Ectodermal cell (in vitro differentiated cells): Measurements from ENCODE around the gene SLC26A4.

Experiments used
- H3K27ac ChIP-seq: 2 replicates; pipeline ENCODE4 v1.7.0; 2013; ENCODE audit warnings: mild to moderate bottlenecking, low read depth, low read length; ENCODE audit not compliant: insufficient read depth, poor library complexity, severe bottlenecking
- H3K27me3 ChIP-seq: 2 replicates; pipeline ENCODE4 v1.7.0; 2013; ENCODE audit warnings: mild to moderate bottlenecking, low read length; ENCODE audit not compliant: insufficient read depth, control insufficient read depth, poor library complexity, severe bottlenecking
- H3K36me3 ChIP-seq: one replicate; pipeline ENCODE4 v1.7.0; 2013; ENCODE audit warnings: low read length; ENCODE audit not compliant: control insufficient read depth, insufficient read depth
- H3K4me1 ChIP-seq: one replicate; pipeline ENCODE4 v1.7.0; 2013; ENCODE audit warnings: low read length; ENCODE audit not compliant: control insufficient read depth, insufficient read depth
- H3K4me3 ChIP-seq: 2 replicates; pipeline ENCODE4 v1.7.0; 2013; ENCODE audit warnings: low read depth, low read length, control low read depth; ENCODE audit not compliant: insufficient read depth
- H3K9me3 ChIP-seq: 2 replicates; pipeline ENCODE4 v1.7.0; 2013; ENCODE audit warnings: mild to moderate bottlenecking, low read length, moderate library complexity; ENCODE audit not compliant: control insufficient read depth
- WGBS, 2 experiments: methylation state at CpG; one replicate each; pipeline ENCODE4 v1.1.7; 2013; ENCODE audit warnings: missing lambda C conversion rate in 2 of 2; 5-methylcytosine and 5-hydroxymethylcytosine counted together

SLC26A4 gene

DNA sequence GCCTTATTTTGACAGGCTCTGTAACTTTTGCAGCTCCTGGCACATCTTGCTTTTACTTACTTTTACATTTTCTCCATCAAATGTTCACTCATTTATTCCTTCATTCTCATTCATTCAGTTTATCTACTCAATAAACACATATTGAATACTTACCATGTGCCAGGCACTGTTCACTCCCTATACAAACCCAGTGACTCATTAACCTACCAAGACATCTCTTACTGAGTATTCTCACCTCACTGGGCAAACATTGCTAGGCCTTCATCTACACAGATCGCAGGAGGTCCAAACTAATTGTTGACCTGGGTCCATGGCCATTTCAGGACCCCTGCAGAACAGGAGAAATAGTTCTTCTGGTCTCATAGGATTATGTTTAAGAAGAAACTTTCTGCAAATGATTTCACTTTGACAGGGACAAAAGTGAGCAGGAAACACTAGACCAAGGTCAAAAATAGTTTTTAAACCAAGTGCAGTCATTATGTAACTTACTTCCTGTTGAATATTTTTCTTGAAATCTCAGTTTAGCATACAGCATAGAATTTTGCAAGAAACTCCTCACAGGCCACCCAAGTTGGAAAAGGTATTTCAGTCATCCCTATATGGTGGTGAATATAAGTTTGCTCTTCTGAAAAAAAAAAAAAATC is 17.6 kb downstream of the SLC26A4 start:
- Histone ChIP-seq H3K4me3 (no peak overlapping the region), H3K27me3 (no peaks in the 10 kb centered on the region), H3K9me3 (no peaks in the 10 kb centered on the region), H3K4me1 (no peaks in the 10 kb centered on the region), H3K27ac (no peak overlapping the region), H3K36me3 (no peaks in the 10 kb centered on the region)
- WGBS, 2 experiments = 100% methylated on average over 1 of the region's 1 CpG

DNA sequence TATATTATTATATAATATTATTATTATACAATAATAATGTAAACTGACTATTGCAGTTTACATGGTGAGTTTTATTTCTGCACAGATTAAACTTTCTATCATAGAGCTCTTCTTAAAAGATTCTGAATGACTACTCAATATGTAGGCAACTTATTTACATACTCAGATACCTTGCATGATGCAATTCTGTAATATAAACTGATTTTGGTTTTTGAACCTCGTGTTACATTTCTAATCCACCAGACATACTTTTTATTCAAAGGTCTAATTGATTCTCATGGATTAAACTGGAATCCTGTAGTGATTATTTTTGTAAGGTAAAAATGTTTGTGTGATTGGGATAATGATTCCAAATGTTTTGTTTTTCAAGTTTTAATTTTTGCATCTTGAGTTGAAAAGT is 19.9 kb downstream of the SLC26A4 start:
- Histone ChIP-seq H3K36me3 (no peaks in the 10 kb centered on the region), H3K4me3 (no peak overlapping the region), H3K9me3 (no peaks in the 10 kb centered on the region), H3K27me3 (no peaks in the 10 kb centered on the region), H3K27ac (no peak overlapping the region), H3K4me1 (no peaks in the 10 kb centered on the region)
- 100% methylated on average over 1 of the region's 1 CpG for WGBS, 2 experiments

DNA sequence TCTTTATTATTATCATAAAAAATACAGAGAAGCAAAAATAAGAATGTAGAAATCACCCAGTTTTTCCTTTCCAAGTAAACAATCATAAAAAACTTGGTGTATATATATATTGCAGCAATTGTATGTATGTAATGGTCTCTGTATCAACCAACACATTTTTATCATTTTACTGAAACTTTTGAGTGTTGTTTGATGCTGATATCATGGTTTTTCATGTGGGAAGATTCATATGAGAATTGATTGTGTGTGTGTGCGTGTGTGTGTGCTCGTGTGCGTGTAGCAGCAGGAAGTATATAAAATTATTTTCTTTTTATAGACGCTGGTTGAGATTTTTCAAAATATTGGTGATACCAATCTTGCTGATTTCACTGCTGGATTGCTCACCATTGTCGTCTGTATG is 22.3 kb downstream of the SLC26A4 start:
- Histone ChIP-seq H3K27me3 (no peaks in the 10 kb centered on the region), H3K4me1 (no peaks in the 10 kb centered on the region), H3K4me3 (no peak overlapping the region), H3K27ac (no peak overlapping the region), H3K36me3 (no peaks in the 10 kb centered on the region), H3K9me3 (no peaks in the 10 kb centered on the region)
- 94 to 98% methylated on average over 5 of the region's 5 CpGs for WGBS, 2 experiments

DNA sequence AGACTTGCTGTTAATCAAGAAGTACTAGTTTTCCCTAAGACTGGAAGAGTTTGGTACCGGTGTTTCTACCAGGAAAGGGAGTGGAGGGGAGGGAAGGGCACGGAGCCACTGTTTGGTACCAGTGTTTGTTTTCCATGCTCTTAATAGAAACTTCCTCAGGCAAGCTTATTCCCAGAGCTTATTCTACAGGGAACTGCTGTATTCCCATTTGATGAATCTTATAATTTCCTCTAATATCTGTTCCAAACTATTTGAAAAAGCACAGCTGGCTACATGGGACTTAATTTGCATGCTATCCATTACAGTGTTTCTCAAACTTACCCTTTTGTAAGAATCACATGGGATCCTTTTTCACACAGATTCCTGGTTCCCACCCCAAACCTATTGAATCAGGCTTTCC is 23.7 kb downstream of the SLC26A4 start:
- whole genome bisulfite sequencing, 2 experiments = 79 to 83% methylated on average over 2 of the region's 2 CpGs

DNA sequence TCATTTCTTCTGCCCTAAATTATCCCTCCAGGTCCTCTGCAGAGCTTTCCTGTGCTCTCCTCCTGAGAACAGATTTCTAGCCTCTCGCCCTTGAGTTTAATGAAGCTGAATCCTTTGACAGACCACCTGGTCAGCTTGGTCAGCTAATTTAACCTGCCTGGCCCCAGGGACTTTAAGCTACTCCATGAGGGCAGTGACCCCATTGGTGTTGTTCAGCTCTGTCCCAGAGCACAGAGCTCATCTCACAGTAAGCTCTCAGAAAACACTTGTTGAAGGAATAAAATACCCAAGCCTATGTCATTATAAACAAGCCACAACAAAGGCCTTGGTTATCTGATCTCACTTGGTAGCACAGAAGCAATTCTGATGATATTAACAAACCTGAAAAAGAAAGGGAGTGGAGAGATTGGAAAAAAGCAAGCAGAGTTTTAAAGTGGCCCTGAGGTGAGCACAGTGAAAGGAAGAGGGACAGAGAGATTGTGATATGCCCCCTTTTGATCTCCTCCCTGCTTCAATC is 24.4 kb downstream of the SLC26A4 start:
- 80 to 85% methylated on average over 1 of the region's 1 CpG for WGBS, 2 experiments

More for the DNA sequence above, 23.7 kb downstream of the SLC26A4 start:
- no peaks in the 10 kb centered on the region for H3K27me3 ChIP-seq
- no peak overlapping the region for H3K4me3 ChIP-seq
- H3K4me1 ChIP-seq = no peaks in the 10 kb centered on the region
- no peak overlapping the region for H3K27ac ChIP-seq
- no peaks in the 10 kb centered on the region for H3K36me3 ChIP-seq
- H3K9me3 ChIP-seq = no peaks in the 10 kb centered on the region

DNA sequence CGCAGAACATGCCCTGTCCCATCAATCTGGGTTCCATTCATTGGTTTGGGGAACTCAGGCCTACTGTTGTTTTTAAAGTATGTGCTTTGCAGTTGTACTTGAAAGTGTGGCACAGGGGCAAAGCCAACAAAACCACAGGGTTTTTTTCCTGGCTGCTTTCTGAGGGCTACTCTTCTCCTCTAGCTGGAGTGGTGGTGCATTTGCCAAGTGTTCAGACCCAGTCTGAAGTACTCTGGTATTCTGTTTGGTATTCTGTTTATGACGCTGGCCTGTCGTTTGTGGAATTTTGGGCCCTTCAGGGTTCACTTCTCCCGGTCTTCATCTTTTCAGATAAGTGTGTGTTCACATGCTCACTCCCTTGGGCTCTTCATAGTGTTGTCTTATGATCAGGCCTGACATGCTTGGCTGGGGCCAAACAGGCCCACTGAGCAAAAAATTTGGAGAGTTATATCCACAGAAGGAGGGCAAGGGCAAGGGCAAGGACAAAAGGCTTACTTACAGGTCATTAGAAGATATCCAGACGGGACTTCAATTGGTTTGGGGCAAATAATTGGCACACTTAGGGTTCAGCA is 26.3 kb downstream of the SLC26A4 start:
- Histone ChIP-seq H3K27ac (no peak overlapping the region), H3K4me3 (no peak overlapping the region), H3K4me1 (no peaks in the 10 kb centered on the region), H3K9me3 (no peaks in the 10 kb centered on the region), H3K27me3 (no peaks in the 10 kb centered on the region), H3K36me3 (no peaks in the 10 kb centered on the region)
- 91 to 95% methylated on average over 5 of the region's 5 CpGs for WGBS, 2 experiments

More for the DNA sequence above, 24.4 kb downstream of the SLC26A4 start:
- Histone ChIP-seq H3K27me3 (no peaks in the 10 kb centered on the region), H3K4me1 (no peaks in the 10 kb centered on the region), H3K4me3 (no peak overlapping the region), H3K9me3 (no peaks in the 10 kb centered on the region), H3K36me3 (no peaks in the 10 kb centered on the region), H3K27ac (no peak overlapping the region)

DNA sequence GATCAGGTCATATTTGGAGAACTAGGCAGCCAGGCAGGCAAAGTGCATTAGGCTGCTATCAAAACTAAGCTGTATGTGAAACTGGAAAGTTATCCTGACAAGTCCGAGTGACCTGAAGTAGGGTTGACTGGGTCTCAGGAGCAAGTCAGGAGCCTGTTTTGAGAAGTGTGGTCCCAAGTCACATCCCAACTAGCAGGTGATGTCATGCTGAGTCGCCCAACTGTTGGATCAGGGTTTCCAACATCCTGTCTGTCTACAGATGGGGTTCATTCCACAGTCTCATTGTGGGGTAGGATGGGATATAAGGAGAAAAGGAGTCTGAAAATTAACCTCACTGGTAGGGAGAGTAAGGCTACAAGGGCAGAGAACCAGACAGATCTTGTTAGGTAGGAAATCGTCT is 27.0 kb downstream of the SLC26A4 start:
- WGBS, 2 experiments = 90 to 94% methylated on average over 3 of the region's 3 CpGs
- no peaks in the 10 kb centered on the region for H3K9me3 ChIP-seq

DNA sequence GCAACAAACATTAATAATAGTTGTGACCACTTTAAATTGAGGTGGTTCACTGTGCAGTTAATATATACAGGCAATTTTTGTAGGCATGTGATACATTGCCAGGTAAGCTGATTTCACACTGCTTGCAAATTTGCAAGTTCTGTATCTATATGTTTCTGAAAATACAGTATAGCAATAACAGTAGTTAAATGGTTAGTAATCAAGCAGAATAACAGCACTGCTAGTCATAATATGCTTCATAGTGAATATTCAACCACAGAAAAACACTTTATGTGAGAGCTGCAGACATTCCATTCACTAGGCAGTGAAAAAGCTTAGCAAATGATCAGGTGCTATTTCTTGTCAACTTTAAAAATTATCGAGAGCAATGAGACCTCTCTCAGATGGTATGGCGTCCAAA is 28.9 kb downstream of the SLC26A4 start:
- H3K4me1 ChIP-seq = no peaks in the 10 kb centered on the region
- no peaks in the 10 kb centered on the region for H3K27me3 ChIP-seq
- no peak overlapping the region for H3K27ac ChIP-seq
- WGBS, 2 experiments = 95 to 99% methylated on average over 2 of the region's 2 CpGs
- H3K9me3 ChIP-seq = no peaks in the 10 kb centered on the region
- H3K36me3 ChIP-seq = no peaks in the 10 kb centered on the region
- no peak overlapping the region for H3K4me3 ChIP-seq

More for the DNA sequence above, 27.0 kb downstream of the SLC26A4 start:
- Histone ChIP-seq H3K27me3 (no peaks in the 10 kb centered on the region), H3K36me3 (no peaks in the 10 kb centered on the region), H3K4me1 (no peaks in the 10 kb centered on the region), H3K27ac (no peak overlapping the region), H3K4me3 (no peak overlapping the region)

DNA sequence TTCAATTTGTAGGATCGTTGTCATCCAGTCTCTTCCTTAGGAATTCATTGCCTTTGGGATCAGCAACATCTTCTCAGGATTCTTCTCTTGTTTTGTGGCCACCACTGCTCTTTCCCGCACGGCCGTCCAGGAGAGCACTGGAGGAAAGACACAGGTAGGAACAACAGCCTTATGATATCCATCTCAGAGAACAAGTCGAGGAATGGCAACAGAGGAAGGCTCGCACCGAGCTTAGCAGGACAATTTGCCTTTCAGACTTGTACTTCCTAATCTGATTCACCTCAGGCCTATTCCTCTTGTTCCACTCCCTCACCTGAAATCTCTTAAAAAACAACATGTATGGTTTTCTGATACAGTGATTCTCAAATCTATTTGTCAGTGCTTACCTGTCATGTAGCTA is 29.5 kb downstream of the SLC26A4 start:
- no peaks in the 10 kb centered on the region for H3K27me3 ChIP-seq
- 89 to 92% methylated on average over 7 of the region's 7 CpGs for WGBS, 2 experiments
- no peaks in the 10 kb centered on the region for H3K4me1 ChIP-seq
- no peak overlapping the region for H3K4me3 ChIP-seq
- H3K9me3 ChIP-seq = no peaks in the 10 kb centered on the region
- no peaks in the 10 kb centered on the region for H3K36me3 ChIP-seq
- no peak overlapping the region for H3K27ac ChIP-seq

DNA sequence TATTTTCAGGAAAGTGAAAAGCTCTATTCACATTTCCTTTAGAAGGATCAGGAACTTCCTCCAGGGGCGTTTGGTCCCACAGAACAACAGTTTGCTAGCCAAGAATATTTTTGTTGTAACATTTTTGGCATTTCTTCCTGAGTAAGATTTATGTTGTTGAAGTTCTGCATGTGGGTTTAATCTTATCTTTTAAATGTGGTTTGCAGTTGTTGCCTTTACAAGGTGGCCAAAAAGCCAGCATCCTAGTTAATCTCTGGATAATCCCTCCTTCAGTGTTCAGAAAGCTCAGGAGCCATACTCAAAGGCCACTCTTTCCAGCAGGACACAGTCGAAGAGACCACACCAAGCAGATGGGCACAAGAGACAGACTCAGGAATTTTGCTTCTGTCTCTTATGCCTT is 30.0 kb downstream of the SLC26A4 start:
- Histone ChIP-seq H3K9me3 (no peaks in the 10 kb centered on the region), H3K27ac (no peak overlapping the region), H3K4me1 (no peaks in the 10 kb centered on the region), H3K27me3 (no peaks in the 10 kb centered on the region), H3K4me3 (no peak overlapping the region), H3K36me3 (no peaks in the 10 kb centered on the region)
- WGBS, 2 experiments = 65 to 78% methylated on average over 2 of the region's 2 CpGs
